Neural cell (in vitro differentiated cells): Measurements from ENCODE around the gene TRPM7. TPM values are rescaled to one million over a fixed set of nuclear protein-coding genes. Genes with fewer than 3 reads are reported as not detected.

Experiments
- H2AFZ ChIP-seq: fragments of 200-600, 300-800 bp; sonication (generic), shearing (Covaris generic); 2 replicates; pipeline ENCODE4 v1.6.0; 2014; ENCODE audit warnings: low read depth, mild to moderate bottlenecking, antibody characterized with exemption, low read length, moderate library complexity
- H3F3A ChIP-seq: fragments of 200-600 bp; shearing (Covaris generic); 2 replicates; pipeline ENCODE4 v1.6.1; 2016; ENCODE audit warnings: mild to moderate bottlenecking, moderate library complexity, mixed read lengths, antibody characterized with exemption, low read length; ENCODE audit not compliant: insufficient read depth, poor library complexity, severe bottlenecking
- H3K27ac ChIP-seq: fragments of 200-600, 300-800 bp; sonication (generic), shearing (Covaris generic); 2 replicates; pipeline ENCODE4 v1.5.1; 2014; ENCODE audit warnings: mild to moderate bottlenecking, low read length, moderate library complexity
- H3K27me3 ChIP-seq: fragments of 300-800, 200-600 bp; sonication (generic), shearing (Covaris generic); 2 replicates; pipeline ENCODE4 v1.6.0; 2014; ENCODE audit warnings: mild to moderate bottlenecking, low read depth, low read length, moderate library complexity; ENCODE audit not compliant: insufficient read depth
- H3K36me3 ChIP-seq: fragments of 300-800, 200-600 bp; sonication (generic), shearing (Covaris generic); 2 replicates; pipeline ENCODE4 v1.5.1; 2014; ENCODE audit warnings: mild to moderate bottlenecking, antibody characterized with exemption, low read length, moderate library complexity; ENCODE audit not compliant: insufficient read depth
- H3K4me2 ChIP-seq: fragments of 300-800, 200-600 bp; sonication (generic), shearing (Covaris generic); 2 replicates; pipeline ENCODE4 v1.6.0; 2014; ENCODE audit warnings: mild to moderate bottlenecking, low read length
- H3K4me3 ChIP-seq: fragments of 300-800, 200-600 bp; sonication (generic), shearing (Covaris generic); 2 replicates; pipeline ENCODE4 v1.5.1; 2014; ENCODE audit warnings: mild to moderate bottlenecking, low read length, moderate library complexity
- H3K79me2 ChIP-seq: fragments of 200-600 bp; shearing (Covaris generic); replicated peaks from 2 replicates; pipeline ENCODE4 v1.6.0; 2014; ENCODE audit warnings: mild to moderate bottlenecking, low read length, moderate library complexity; ENCODE audit not compliant: insufficient read depth
- H3K9ac ChIP-seq: fragments of 300-800, 200-600 bp; sonication (generic), shearing (Covaris generic); 2 replicates; pipeline ENCODE4 v1.6.1; 2016; ENCODE audit warnings: mild to moderate bottlenecking, low read length, mixed read lengths
- H3K9me2 ChIP-seq: fragments of 200-600 bp; shearing (Covaris generic); 2 replicates; pipeline ENCODE4 v1.6.1; 2016; ENCODE audit warnings: mild to moderate bottlenecking, low read length, mixed read lengths; ENCODE audit not compliant: insufficient read depth
- H3K9me3 ChIP-seq: fragments of 200-600, 300-800 bp; sonication (generic), shearing (Covaris generic); 2 replicates; pipeline ENCODE4 v1.6.1; 2016; ENCODE audit warnings: mild to moderate bottlenecking, mixed run types, low read length, moderate library complexity, mixed read lengths
- H4K20me1 ChIP-seq: fragments of 200-600 bp; shearing (Covaris generic); 2 replicates; pipeline ENCODE4 v1.6.1; 2016; ENCODE audit warnings: mild to moderate bottlenecking, mixed run types; ENCODE audit not compliant: insufficient read depth
- CTCF ChIP-seq: fragments of 450-650 bp; IDR thresholded peaks from 2 replicates; pipeline ENCODE4 v1.5.1; 2014; ENCODE audit warnings: antibody characterized with exemption, mild to moderate bottlenecking, moderate library complexity; ENCODE audit not compliant: poor library complexity, severe bottlenecking
- EP300 ChIP-seq: fragments of 450-650 bp; conservative IDR thresholded peaks from 2 replicates; pipeline ENCODE4 v1.6.1; 2014; ENCODE audit warnings: antibody characterized with exemption, mild to moderate bottlenecking, moderate library complexity; ENCODE audit not compliant: poor library complexity, severe bottlenecking
- EZH2 ChIP-seq: fragments of 200-600, 300-800 bp; shearing (Covaris generic), sonication (generic); IDR thresholded peaks from 2 replicates; pipeline ENCODE4 v1.6.1; 2014; ENCODE audit warnings: antibody characterized with exemption, low read length, borderline replicate concordance, mild to moderate bottlenecking; ENCODE audit not compliant: insufficient read depth, poor library complexity, severe bottlenecking
- MXI1 ChIP-seq: fragments of 450-650 bp; conservative IDR thresholded peaks from 2 replicates; pipeline ENCODE4 v1.6.1; 2014; ENCODE audit warnings: antibody characterized with exemption, mild to moderate bottlenecking; ENCODE audit not compliant: poor library complexity, severe bottlenecking
- POLR2AphosphoS5 ChIP-seq: IDR thresholded peaks from 2 replicates; pipeline ENCODE4 v1.6.1; 2012
- RAD21 ChIP-seq: fragments of 450-650 bp; conservative IDR thresholded peaks from 2 replicates; pipeline ENCODE4 v1.6.1; 2014; ENCODE audit warnings: antibody characterized with exemption, mild to moderate bottlenecking, moderate library complexity
- REST ChIP-seq: IDR thresholded peaks from 2 replicates; pipeline ENCODE4 v1.6.1; 2012; ENCODE audit warnings: borderline replicate concordance
- SMC3 ChIP-seq: fragments of 450-650 bp; conservative IDR thresholded peaks from 2 replicates; pipeline ENCODE4 v1.6.1; 2014; ENCODE audit warnings: antibody characterized with exemption, mild to moderate bottlenecking, moderate library complexity; ENCODE audit not compliant: poor library complexity
- TAF1 ChIP-seq: IDR thresholded peaks from 2 replicates; pipeline ENCODE4 v1.6.1; 2012; ENCODE audit warnings: low read depth
- polyA plus RNA-seq: library from polyadenylated mRNA; depleted of rRNA; stranded (reverse); fragments of >200 nt; gene quantifications from 2 replicates; pipeline ENCODE4 v1.2.3, GENCODE V29; 2014

Gene TRPM7
- polyA plus RNA-seq, 1 donor from 2014 or later: 30.7 TPM

- Histone ChIP-seq H3K36me3 (no peaks in the 10 kb centered on the region), H3K9me3 (no peaks in the 10 kb centered on the region), H3F3A (no peaks in the 10 kb centered on the region), H3K27me3 (no peaks in the 10 kb centered on the region), H3K27ac (no peak overlapping the region), H2AFZ (no peak overlapping the region), H3K9ac (no peak overlapping the region), H3K79me2 (no peaks in the 10 kb centered on the region), H4K20me1 (no peaks in the 10 kb centered on the region), H3K4me2 (no peak overlapping the region), H3K4me3 (no peak overlapping the region), H3K9me2 (no peaks in the 10 kb centered on the region)
- TF ChIP-seq RAD21 (no peak), REST (no peak), MXI1 (no peak), POLR2AphosphoS5 (no peak), EZH2 (no peak), CTCF (no peak), TAF1 (no peak), SMC3 (no peak), EP300 (no peak)
Measured at GRCh38 chr15:50653156-50653743, 33.3 kb downstream of the TRPM7 start.

GRCh38 chr15:50652671-50653070, 33.9 kb downstream of the TRPM7 start:
- H3K9ac ChIP-seq: no peak overlapping the region
- H3K9me2 ChIP-seq: no peaks in the 10 kb centered on the region
- no peak overlapping the region for H3K4me2 ChIP-seq
- no peak overlapping the region for H3K4me3 ChIP-seq
- H3K79me2 ChIP-seq: no peaks in the 10 kb centered on the region
- no peaks in the 10 kb centered on the region for H3K9me3 ChIP-seq
- TF ChIP-seq SMC3 (no peak), REST (no peak), RAD21 (no peak)
- H3K36me3 ChIP-seq: no peaks in the 10 kb centered on the region
- H3F3A ChIP-seq: no peaks in the 10 kb centered on the region
- H3K27ac ChIP-seq: no peak overlapping the region
- no peaks in the 10 kb centered on the region for H3K27me3 ChIP-seq
- no peaks in the 10 kb centered on the region for H4K20me1 ChIP-seq
- H2AFZ ChIP-seq: no peak overlapping the region
